SU-DHL-6 (cell line): ENCODE measurements around the gene AKAP12.
"Not testable (repeated sequence)": the region's sequence is repeated elsewhere in the genome, so short reads cannot be mapped to it uniquely, and the experiment has no call there.

Source experiments
- CTCF ChIP-seq: fragments of 200-600 bp; sonication (generic); IDR thresholded peaks from one replicate; pipeline ENCODE4 v1.5.1; 2017; ENCODE audit warnings: antibody characterized with exemption, mild to moderate bottlenecking, low read length, moderate library complexity; ENCODE audit not compliant: insufficient read depth, poor library complexity, severe bottlenecking
- EZH2phosphoT487 ChIP-seq: fragments of 200-600 bp; sonication (generic), shearing (Covaris generic); conservative IDR thresholded peaks from 2 replicates; pipeline ENCODE4 v1.6.1; 2018; ENCODE audit warnings: mild to moderate bottlenecking, antibody characterized with exemption, low read length, moderate library complexity, mixed read lengths

GRCh38 chr6:151342750-151343149 lies 103.0 kb downstream of the AKAP12 start:
- TF ChIP-seq EZH2phosphoT487, CTCF: not testable (repeated sequence)
